Left renal cortex interstitium (tissue), 4 donors: ENCODE measurements around the gene TM4SF5. TPM values are rescaled to one million over a fixed set of nuclear protein-coding genes. Genes with fewer than 3 reads are reported as not detected.

Source experiments
- DNase-seq, 4 donors: peaks; one replicate each; pipeline ENCODE4 v3.0.0-alpha.2; 2013; ENCODE audit warnings: low read depth in 4 of 4, low spot score in 2 of 4, missing footprints in 1 of 4
- polyA plus RNA-seq, 4 donors: library from polyadenylated mRNA; unstranded; fragments of 120-200 nt; gene quantifications; one replicate each; pipeline ENCODE4 v1.2.1, GENCODE V29; 2013; ENCODE audit not compliant: insufficient read length in 4 of 4

The TM4SF5 gene
- polyA plus RNA-seq, 4 donors: 1.5 to 2.8 (median 2.1) TPM

- no peak for DNase-seq
These were observed 26.4 kb upstream of the TM4SF5 start for GRCh38 chr17:4744999-4745969.

GRCh38 chr17:4747847-4748246 is 23.8 kb upstream of the TM4SF5 start:
- no peak for DNase-seq

- DNase-seq: no peak
These were observed 23.0 kb upstream of the TM4SF5 start for GRCh38 chr17:4748686-4749085.

DNA sequence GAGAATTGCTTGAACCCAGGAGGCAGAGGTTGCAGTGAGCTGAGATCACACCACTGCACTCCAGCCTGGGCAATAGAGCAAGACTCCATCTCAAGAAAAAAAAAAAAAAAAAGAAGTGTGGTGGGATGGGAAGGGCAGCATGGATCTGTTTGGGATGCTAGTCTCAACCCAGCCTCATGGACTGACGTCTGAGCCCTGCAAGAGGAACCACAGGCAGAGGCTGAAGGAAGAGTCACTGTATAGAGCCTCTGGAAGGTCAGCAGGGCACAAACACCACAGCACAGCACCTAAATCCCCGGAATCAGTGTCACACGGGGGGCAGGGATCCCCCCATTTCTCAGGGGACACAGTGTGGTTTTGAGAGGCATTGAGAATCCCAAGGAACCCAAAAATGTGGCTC is 21.1 kb upstream of the TM4SF5 start:
- DNase-seq: no peak

- no peak for DNase-seq
These were observed 19.8 kb upstream of the TM4SF5 start for GRCh38 chr17:4751932-4752331.

DNA sequence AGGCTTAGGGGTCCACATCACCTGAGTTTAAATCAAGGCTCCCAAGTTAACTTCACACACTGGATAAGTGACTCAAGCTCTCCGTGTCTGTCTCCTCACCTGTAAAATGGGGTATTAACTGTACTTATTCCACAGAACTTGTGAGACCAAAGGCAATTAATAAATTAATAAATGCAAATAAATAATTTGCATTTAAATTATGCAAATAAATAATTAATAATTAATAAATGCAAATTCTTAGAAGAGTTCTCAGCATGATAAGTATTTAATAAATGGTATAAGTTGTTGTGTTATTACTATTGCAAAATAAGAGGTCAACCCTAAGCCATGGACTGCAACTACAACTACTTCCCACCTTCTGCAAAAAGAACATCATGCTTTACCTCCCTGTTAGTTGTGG is 18.3 kb upstream of the TM4SF5 start:
- DNase-seq: no peak

DNA sequence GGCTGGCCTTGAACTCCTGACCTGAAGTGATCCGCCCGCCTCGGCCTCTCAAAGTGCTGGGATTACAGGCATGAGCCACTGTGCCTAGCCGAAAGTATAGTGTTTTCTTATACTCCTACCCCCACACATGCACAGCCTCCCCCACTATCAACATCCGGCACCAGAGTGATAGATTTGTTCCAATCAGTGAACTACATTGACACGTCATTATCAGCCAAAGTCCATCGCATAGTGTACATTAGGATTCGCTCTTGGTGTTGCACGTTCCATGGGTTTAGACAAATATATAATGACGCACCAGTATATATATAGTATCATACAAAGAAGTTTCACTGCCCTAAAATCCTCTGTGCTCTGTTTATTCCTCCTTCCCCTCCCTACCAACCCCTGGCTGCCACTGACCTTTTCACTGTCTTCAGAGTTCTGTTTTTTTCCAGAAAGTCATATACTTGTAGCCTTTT is 11.9 kb upstream of the TM4SF5 start:
- no peak for DNase-seq

DNA sequence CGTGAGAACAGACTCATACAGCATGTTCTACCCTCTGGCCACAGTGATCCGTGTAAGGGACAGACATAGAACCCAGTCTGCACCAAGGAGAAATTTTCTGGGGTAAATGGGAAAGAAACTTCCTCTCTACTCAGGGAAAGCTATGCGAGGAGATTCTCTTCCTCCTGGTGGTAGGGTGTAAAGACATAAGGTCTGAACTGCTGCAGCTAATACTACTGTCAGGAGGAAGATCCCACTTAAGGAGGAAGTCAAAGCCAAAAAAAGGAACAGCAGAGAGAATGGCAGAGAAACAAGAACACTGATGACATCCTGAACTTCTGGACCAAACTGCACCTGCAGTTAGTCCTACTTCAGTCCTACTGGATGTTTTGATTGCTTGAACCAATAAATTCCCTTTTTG is 7.1 kb upstream of the TM4SF5 start:
- DNase-seq: no peak

- DNase-seq: no peak
These were observed 5.5 kb upstream of the TM4SF5 start for GRCh38 chr17:4766201-4766600.

- DNase-seq: no peak
These were observed 5.0 kb upstream of the TM4SF5 start for GRCh38 chr17:4766723-4767122.

DNA sequence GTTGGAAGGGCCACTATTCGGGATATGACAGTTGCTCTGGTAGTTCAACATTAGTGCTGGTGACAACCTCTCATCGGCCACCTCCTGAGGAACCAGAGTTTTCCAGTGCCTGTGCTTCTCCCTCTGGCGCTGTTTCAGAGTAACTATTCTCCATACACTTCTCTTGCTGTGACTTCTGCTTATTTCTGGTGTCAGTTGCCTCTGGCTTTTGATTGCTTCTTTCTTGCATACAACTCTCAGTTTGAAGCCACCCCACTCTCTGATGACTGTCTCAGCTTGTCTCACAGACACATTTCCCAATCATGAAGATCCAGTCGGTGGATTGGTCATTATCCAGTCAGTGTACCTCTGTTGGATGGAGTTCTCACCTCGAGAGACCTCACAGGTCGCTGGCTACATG is 3.4 kb upstream of the TM4SF5 start:
- DNase-seq: no peak

DNA sequence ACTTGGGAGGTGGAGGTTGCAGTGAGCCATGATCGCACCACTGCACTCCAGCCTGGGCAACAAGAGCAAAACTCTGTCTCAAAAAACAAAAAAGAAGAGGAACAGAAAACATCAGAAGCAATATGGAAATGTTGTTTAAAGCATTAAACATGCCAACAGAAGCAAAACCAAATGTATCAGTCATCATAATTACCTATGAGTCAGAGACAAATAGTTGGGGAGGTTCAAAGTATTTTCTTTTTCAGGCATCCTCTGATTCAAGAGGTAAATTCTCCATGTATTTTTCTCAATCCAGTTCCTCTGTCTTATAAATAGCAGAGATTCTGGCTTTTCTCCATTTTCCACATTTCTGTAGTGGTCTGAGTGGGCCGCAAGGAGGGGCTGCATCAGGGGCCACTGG is 2.1 kb upstream of the TM4SF5 start:
- DNase-seq: no peak

GRCh38 chr17:4772235-4772613 is 538 bp downstream of the TM4SF5 start:
- no peak for DNase-seq

GRCh38 chr17:4777969-4778760 is 6.5 kb downstream of the TM4SF5 start:
- DNase-seq: no peak

DNA sequence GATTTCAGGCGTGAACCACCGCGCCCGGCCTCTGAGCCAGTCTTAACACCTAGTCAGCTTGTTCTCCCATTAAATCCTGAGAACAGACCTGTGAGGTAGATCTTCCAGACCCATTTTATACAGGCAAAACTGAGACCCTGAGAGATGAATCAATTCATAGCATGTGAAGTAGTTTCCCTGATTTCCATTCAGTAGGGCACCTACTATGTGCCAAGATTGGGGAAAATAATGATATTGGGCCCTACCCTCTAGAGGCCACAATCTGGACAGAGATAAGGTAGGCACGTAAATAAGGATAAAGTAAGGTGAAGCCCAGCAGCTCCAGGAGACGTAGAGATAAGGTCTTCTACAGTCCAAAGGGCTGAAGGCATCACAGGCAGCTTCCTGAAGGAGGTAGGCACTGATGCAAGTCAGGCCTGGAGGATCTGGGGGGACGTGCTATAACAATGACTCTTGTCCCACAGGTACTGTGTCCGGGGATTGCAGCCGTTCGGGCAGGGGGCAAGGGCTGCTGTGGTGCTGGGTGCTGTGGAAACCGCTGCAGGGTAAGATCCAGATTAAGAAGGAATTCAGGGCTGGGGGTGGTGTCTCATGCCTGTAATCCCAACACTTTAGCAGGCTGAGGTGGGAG is 8.8 kb downstream of the TM4SF5 start:
- no peak for DNase-seq

DNA sequence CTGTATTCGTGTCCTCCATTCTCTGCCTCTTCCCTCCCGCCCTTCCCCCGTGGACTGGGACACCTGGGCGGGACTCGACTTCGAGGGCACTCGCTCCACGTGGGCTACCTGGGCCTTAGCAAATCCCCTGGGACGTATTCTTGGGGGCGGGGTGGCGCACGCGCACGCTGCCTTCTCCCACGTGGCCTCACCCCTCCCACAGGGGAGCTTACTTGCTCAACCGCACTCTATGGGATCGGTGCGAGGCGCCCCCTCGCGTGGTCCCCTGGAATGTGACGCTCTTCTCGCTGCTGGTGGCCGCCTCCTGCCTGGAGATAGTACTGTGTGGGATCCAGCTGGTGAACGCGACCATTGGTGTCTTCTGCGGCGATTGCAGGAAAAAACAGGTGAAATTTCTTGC is 11.0 kb downstream of the TM4SF5 start:
- DNase-seq: no peak

DNA sequence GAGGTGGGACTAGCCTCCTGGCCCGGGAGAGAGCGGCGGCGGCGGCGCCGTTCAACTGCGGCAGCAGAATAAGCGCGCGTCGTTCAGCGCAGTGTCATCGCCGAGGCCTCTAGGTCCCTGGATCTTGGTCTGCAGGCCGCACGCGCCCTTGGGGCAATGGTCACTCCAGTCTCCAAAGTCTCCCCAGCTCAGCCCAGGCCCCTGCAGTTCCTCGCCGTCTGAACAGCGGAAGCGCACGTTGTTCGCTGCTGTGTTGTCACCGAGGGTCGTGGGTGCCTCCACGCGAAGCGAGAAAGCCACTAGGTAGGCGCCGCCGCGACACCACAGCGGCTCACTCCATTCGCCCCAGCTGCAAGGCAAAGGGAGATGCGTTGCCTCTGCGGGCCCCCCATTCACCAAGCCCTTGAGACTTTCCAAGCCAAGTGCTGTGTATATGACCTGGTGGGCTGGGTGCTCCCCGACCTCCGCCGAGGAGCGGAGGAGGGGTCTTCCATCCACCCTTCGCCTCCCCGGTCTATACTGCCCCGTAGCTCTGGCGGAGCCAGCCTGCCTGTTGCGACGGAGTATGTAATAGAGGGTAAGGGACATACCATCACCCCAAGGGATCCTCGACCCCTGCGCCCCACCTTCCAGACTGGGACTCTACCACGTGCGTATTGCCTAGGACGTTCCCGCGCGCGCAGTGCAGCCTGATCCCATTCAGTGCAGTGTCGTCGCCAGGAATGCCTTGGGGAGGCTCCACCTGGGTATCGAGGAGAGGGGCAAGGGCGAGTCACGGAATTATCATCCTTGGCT is 13.8 kb downstream of the TM4SF5 start:
- DNase-seq: no peak

- no peak for DNase-seq
These were observed 14.4 kb downstream of the TM4SF5 start, which contains the start of gene VMO1 for GRCh38 chr17:4786106-4786511. Gene VMO1, minus strand, starts transcription at chr17:4786364. Its CDS starts 12 bp downstream, at chr17:4786352.

GRCh38 chr17:4786516-4786915 is 14.8 kb downstream of the TM4SF5 start:
- DNase-seq: no peak

GRCh38 chr17:4788159-4788806 is 16.6 kb downstream of the TM4SF5 start:
- DNase-seq: no peak
